Superior temporal gyrus (tissue), 1 donor: ENCODE measurements around the gene PRKAR1B.

Experiments
- DNase-seq: peaks from one replicate; pipeline ENCODE4 v3.0.0-alpha.2; 2016; ENCODE audit errors: extremely low spot score

The PRKAR1B gene

GRCh38 chr7:727104-727805 is at the start of gene PRKAR1B:
Gene PRKAR1B (minus strand): TSS chr7:727281. CDS start chr7:711505, 15,776 bp downstream.
- DNase-seq = no peak

GRCh38 chr7:776381-776780 is 49.3 kb upstream of the PRKAR1B start:
- DNase-seq = no peak

GRCh38 chr7:774161-775109 is 47.4 kb upstream of the PRKAR1B start:
- peak; percentile 60 for DNase-seq

- no peak for DNase-seq
These were observed 46.5 kb upstream of the PRKAR1B start for GRCh38 chr7:773622-773915.

GRCh38 chr7:772861-773621 is 46.0 kb upstream of the PRKAR1B start:
- DNase-seq = no peak

- DNase-seq = no peak
These were observed 45.3 kb upstream of the PRKAR1B start for GRCh38 chr7:772392-772791.

GRCh38 chr7:772005-772294 is 44.9 kb upstream of the PRKAR1B start:
- no peak for DNase-seq

GRCh38 chr7:771234-772004 is 44.3 kb upstream of the PRKAR1B start:
- DNase-seq = no peak

GRCh38 chr7:770741-771166 is 43.7 kb upstream of the PRKAR1B start:
- no peak for DNase-seq

GRCh38 chr7:770336-770735 is 43.3 kb upstream of the PRKAR1B start:
- DNase-seq = no peak

- no peak for DNase-seq
These were observed 41.9 kb upstream of the PRKAR1B start for GRCh38 chr7:768881-769504.

GRCh38 chr7:767941-768731 is 41.1 kb upstream of the PRKAR1B start:
- DNase-seq = peak; percentile 59

- DNase-seq = no peak
These were observed 40.5 kb upstream of the PRKAR1B start for GRCh38 chr7:767580-767940.

GRCh38 chr7:765383-765782 is 38.3 kb upstream of the PRKAR1B start:
- no peak for DNase-seq

GRCh38 chr7:763762-764161 is 36.7 kb upstream of the PRKAR1B start:
- DNase-seq = no peak

- no peak for DNase-seq
These were observed 35.8 kb upstream of the PRKAR1B start for GRCh38 chr7:762885-763284.

GRCh38 chr7:761631-762030 is 34.5 kb upstream of the PRKAR1B start:
- DNase-seq = no peak

- no peak for DNase-seq
These were observed 34.0 kb upstream of the PRKAR1B start for GRCh38 chr7:761101-761500.

GRCh38 chr7:760006-760405 is 32.9 kb upstream of the PRKAR1B start:
- DNase-seq = no peak

- DNase-seq = no peak
These were observed 32.5 kb upstream of the PRKAR1B start for GRCh38 chr7:759569-759968.

GRCh38 chr7:757741-758163 is 30.7 kb upstream of the PRKAR1B start:
- DNase-seq = no peak
